ENCODE results near the gene NGRN. TPM values are rescaled to one million over a fixed set of nuclear protein-coding genes. Genes with fewer than 3 reads are reported as not detected.

Gene NGRN
- total and polyA plus RNA-seq, 2 of the 8 experiments (the other 6 are each of a cell fraction or from before 2014, with no cell fraction given) = 60.1 to 101 TPM

GRCh38 chr15:90315278-90315982, 50.0 kb downstream of the NGRN start:
- peak in 1 of 2 experiments; percentile 29 for DNase-seq (ENCODE audit: low read depth in 1 of 2, low spot score in 2 of 2)
- Histone ChIP-seq H3K79me1 (ENCODE audit: low read depth, low read length) (no peaks in the 10 kb centered on the region), H4K5ac (ENCODE audit: insufficient read length, low read depth, low read length) (no peak overlapping the region), H3K18ac (ENCODE audit: extremely low read depth, low read length) (no peak overlapping the region), H3K4me1 (replicated peaks in 1 of 4; ENCODE audit: control insufficient read depth in 3 of 4, insufficient read depth in 4 of 4, low read length in 3 of 4) (peaks cover 0 to under 1% (median 0%) of the 10 kb centered on the region in 4 experiments; a peak in 1 of 7 replicates), H3K4me3 (ENCODE audit: extremely low read depth in 1 of 4, insufficient read depth in 2 of 4, low read depth in 3 of 4, low read length in 4 of 4) (no peak overlapping the region), H3K27ac (ENCODE audit: low read depth, low read length) (no peak overlapping the region), H3K27me3 (replicated peaks in 1 of 4; ENCODE audit: control insufficient read depth in 3 of 4, extremely low read depth in 1 of 4, insufficient read depth in 3 of 4, low read length in 3 of 4) (no peaks in the 10 kb centered on the region), H4K91ac (replicated peaks; ENCODE audit: insufficient read length, low read length) (no peak overlapping the region), H2BK20ac (ENCODE audit: low read length) (no peak overlapping the region), H2BK12ac (ENCODE audit: low read depth, low read length) (no peak overlapping the region), H2BK5ac (ENCODE audit: low read depth, low read length) (no peak overlapping the region), H3K4ac (replicated peaks; ENCODE audit: insufficient read length, low read depth, low read length) (no peak overlapping the region), H4K8ac (ENCODE audit: extremely low read depth, insufficient read depth, low read length) (no peak overlapping the region), H3K23me2 (ENCODE audit: low read depth, low read length) (no peaks in the 10 kb centered on the region), H4K20me1 (replicated peaks in 1 of 2; ENCODE audit: control insufficient read depth in 1 of 2, insufficient read depth in 2 of 2, low read length in 2 of 2) (no peaks in the 10 kb centered on the region), H2AK5ac (ENCODE audit: low read depth, low read length) (no peak overlapping the region), H3K9me3 (ENCODE audit: insufficient read depth in 2 of 2, low read depth in 1 of 2, low read length in 1 of 2) (no peaks in the 10 kb centered on the region), H3K9ac (replicated peaks in 1 of 4; ENCODE audit: extremely low read depth in 1 of 4, low read depth in 3 of 4, low read length in 3 of 4) (no peak overlapping the region), H3K23ac (ENCODE audit: insufficient read length) (no peak overlapping the region), H3K4me2 (ENCODE audit: insufficient read depth in 1 of 2, low read depth in 2 of 2, low read length in 2 of 2) (no peak overlapping the region), H2BK15ac (ENCODE audit: low read length) (no peak overlapping the region), H3K36me3 (ENCODE audit: control insufficient read depth in 2 of 4, insufficient read depth in 4 of 4, low read length in 3 of 4) (no peaks in the 10 kb centered on the region; a peak in 1 of 8 replicates), H2BK120ac (replicated peaks; ENCODE audit: low read depth, low read length) (no peak overlapping the region), H2AFZ (ENCODE audit: low read length) (no peak overlapping the region), H3K14ac (ENCODE audit: insufficient read length) (no peak overlapping the region), H3K56ac (replicated peaks; ENCODE audit: insufficient read length, low read depth, low read length) (no peak overlapping the region), H3K79me2 (ENCODE audit: control insufficient read depth in 1 of 2, insufficient read depth in 2 of 2, low read length in 2 of 2) (no peaks in the 10 kb centered on the region)
- WGBS, 2 experiments (ENCODE audit: extremely low coverage in 1 of 2, insufficient coverage in 1 of 2, insufficient read length in 1 of 2, insufficient replicate concordance in 2 of 2, low coverage in 1 of 2, low lambda C conversion rate in 2 of 2, missing lambda C conversion rate in 1 of 2) = 91% methylated on average over 3 of the region's 5 CpGs; no CpG with 5 or more reads in 1 of the 2 experiments
- POLR2A ChIA-PET (ENCODE audit: partially characterized antibody) = no interaction called here
- CTCF ChIA-PET (ENCODE audit: partially characterized antibody) = interaction anchor here (0.5 to 1.6 kb wide), 11 partner anchors 10 to 570 kb away, joined by 3 to 6 read pairs (median 4); no protein-coding TSS in a partner anchor
- FAIRE-seq = no peak
- no peak for TF ChIP-seq SAP30 (IDR thresholded peaks at IDR 0.05; ENCODE audit: insufficient read depth, insufficient replicate concordance, low read length)
- no peak for TF ChIP-seq E2F6 (IDR thresholded peaks at IDR 0.05)
- TF ChIP-seq PHF8 (conservative IDR thresholded peaks at IDR 0.05; ENCODE audit: low read depth, low read length) = no peak
- no peak for TF ChIP-seq CHD2 (IDR thresholded peaks at IDR 0.05; ENCODE audit: low read length)
- TF ChIP-seq POLR2A (IDR thresholded peaks at IDR 0.05; ENCODE audit: control extremely low read depth in 1 of 2, low read depth in 2 of 2, low read length in 2 of 2) = no peak
- no peak for TF ChIP-seq SIRT6 (IDR thresholded peaks at IDR 0.05; ENCODE audit: low read length)
- no peak for TF ChIP-seq EGR1 (IDR thresholded peaks at IDR 0.05; ENCODE audit: borderline replicate concordance, low read depth, low read length)
- TF ChIP-seq EZH2 (IDR thresholded peaks at IDR 0.05; ENCODE audit: low read depth, low read length, severe bottlenecking) = no peak
